ENCODE measurements around the gene FSTL4. TPM values are rescaled to one million over a fixed set of nuclear protein-coding genes. Genes with fewer than 3 reads are reported as not detected.
A peak's percentile ranks its signal among the peaks of the same experiment; 100 is the strongest.

The FSTL4 gene
- polyA plus RNA-seq, 3 donors from 2014 or later, result not detected

DNA sequence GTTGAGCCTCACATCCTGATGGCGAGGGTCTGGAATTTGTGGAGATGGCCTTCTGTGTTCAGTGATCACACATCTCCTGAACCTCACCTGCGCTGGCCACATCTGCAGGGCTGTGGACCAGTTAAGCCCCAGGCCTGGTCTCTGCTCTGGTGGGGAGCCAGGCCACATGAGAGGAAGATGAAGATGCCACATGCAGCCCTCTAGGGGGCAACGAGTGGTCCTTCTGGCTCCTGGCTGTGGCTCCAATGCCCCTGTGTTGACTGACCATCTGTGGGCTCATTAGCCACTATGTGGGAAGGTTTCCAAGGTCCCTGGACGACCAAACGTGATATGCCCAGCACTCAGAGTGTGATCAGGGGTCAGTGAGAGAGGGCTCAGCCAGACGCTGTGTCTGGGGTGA is 357.5 kb downstream of the FSTL4 start:
- H3K27me3 Mint-ChIP-seq (ENCODE audit: low read depth in 3 of 3), result peaks cover 5 to 11% (median 5%) of the 10 kb centered on the region in 3 donors
- H3K9me3 Mint-ChIP-seq, result no peaks in the 10 kb centered on the region
- H3K27ac Mint-ChIP-seq, result peak overlapping the region in 1 of 6 donors; percentile 67
- no peaks in the 10 kb centered on the region for H3K4me1 Mint-ChIP-seq
- no peaks in the 10 kb centered on the region for H3K36me3 Mint-ChIP-seq
- no peak for DNase-seq
- no peak overlapping the region for H3K4me3 Mint-ChIP-seq

GRCh38 chr5:133253671-133254070 is 358.7 kb downstream of the FSTL4 start:
- H3K9me3 Mint-ChIP-seq, result no peaks in the 10 kb centered on the region
- no peak for DNase-seq
- no peaks in the 10 kb centered on the region for H3K4me1 Mint-ChIP-seq
- no peak overlapping the region for H3K4me3 Mint-ChIP-seq
- H3K27ac Mint-ChIP-seq, result no peak overlapping the region
- no peaks in the 10 kb centered on the region for H3K36me3 Mint-ChIP-seq
- peaks cover 4 to 8% (median 4%) of the 10 kb centered on the region in 3 donors for H3K27me3 Mint-ChIP-seq (ENCODE audit: low read depth in 3 of 3)

- no peaks in the 10 kb centered on the region for H3K9me3 Mint-ChIP-seq
- no peaks in the 10 kb centered on the region for H3K36me3 Mint-ChIP-seq
- H3K4me1 Mint-ChIP-seq, result no peaks in the 10 kb centered on the region
- no peak overlapping the region for H3K27ac Mint-ChIP-seq
- no peak for DNase-seq
- H3K4me3 Mint-ChIP-seq, result no peak overlapping the region
- peaks cover 3 to 8% (median 4%) of the 10 kb centered on the region in 3 donors for H3K27me3 Mint-ChIP-seq (ENCODE audit: low read depth in 3 of 3)
These were observed 359.3 kb downstream of the FSTL4 start for GRCh38 chr5:133253070-133253469.

GRCh38 chr5:133252133-133252480 is 360.2 kb downstream of the FSTL4 start:
- no peak overlapping the region for H3K4me3 Mint-ChIP-seq
- H3K4me1 Mint-ChIP-seq, result no peaks in the 10 kb centered on the region
- H3K36me3 Mint-ChIP-seq, result no peaks in the 10 kb centered on the region
- DNase-seq, result no peak
- peaks cover 0 to 8% (median 4%) of the 10 kb centered on the region in 3 donors for H3K27me3 Mint-ChIP-seq (ENCODE audit: low read depth in 3 of 3)
- H3K27ac Mint-ChIP-seq, result no peak overlapping the region
- H3K9me3 Mint-ChIP-seq, result no peaks in the 10 kb centered on the region

DNA sequence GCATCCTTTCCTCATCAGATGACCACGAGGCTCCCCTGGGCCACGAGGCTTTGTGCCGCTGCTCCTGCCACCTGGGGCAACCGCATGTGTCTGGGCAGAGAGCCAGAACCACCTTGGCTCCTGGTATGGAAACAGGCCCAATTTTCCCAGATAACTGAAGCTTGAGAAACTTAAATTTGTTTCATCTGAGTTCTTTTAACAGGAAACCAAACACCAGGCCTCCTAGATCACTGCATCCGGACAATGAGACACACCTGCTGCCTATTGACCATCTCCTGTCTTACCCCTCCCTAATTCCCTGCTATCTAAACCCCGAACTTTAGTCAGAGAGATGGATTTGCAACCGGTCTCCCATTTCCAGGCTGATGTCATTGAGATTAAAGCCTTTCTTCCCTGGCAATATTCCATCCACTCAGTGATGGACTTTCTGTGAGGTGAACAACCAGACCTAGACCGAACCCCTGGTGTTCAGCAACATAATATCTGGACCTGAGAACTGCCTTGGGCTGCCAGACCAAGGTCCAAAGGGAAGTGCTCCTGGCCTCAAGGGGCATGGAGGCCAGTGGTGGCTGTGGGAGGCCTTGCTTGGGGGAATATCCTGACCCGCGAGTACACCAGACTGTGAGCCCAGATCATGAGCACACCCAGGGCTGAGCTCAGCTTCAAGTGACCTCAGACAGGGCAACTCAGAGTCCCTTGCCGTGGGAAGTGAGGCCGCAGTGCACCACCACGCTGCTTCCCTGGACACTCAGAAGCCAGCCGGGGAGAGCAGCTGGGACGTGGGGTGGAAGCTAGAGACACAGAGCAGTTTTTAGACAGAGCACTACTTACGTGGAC is 360.8 kb downstream of the FSTL4 start:
- no peaks in the 10 kb centered on the region for H3K9me3 Mint-ChIP-seq
- H3K4me1 Mint-ChIP-seq, result no peaks in the 10 kb centered on the region
- peaks cover 0 to 8% (median 4%) of the 10 kb centered on the region in 3 donors for H3K27me3 Mint-ChIP-seq (ENCODE audit: low read depth in 3 of 3)

DNA sequence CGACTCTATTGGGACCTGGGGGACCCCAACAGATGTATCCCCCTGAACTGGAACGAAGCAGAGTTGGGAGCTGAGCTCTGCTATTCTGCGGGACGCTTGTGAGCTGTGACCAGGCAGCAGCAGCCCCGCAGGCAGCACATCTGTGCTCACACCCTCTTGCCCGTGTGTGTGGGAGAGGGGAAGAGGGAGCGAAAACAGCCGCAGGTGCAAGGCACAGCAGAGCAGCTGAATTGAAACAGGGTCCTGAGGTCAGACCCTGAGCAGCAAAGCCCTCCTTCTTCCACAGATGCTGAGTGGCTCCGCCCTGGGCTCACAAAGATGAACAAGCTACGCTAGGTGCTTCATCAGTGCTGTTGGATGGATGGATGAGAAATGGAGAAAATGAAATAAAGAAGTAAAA is 361.8 kb downstream of the FSTL4 start:
- Mint-ChIP-seq H3K27me3 (ENCODE audit: low read depth in 3 of 3) (peaks cover 0 to 8% (median 4%) of the 10 kb centered on the region in 3 donors), H3K27ac (no peak overlapping the region), H3K9me3 (no peaks in the 10 kb centered on the region), H3K4me1 (no peaks in the 10 kb centered on the region), H3K36me3 (no peaks in the 10 kb centered on the region), H3K4me3 (no peak overlapping the region)
- DNase-seq, result no peak

More for the DNA sequence above, 360.8 kb downstream of the FSTL4 start:
- no peak for DNase-seq
- Mint-ChIP-seq H3K27ac (no peak overlapping the region), H3K36me3 (no peaks in the 10 kb centered on the region), H3K4me3 (no peak overlapping the region)

GRCh38 chr5:133249593-133249992 is 362.7 kb downstream of the FSTL4 start:
- DNase-seq, result no peak
- H3K27me3 Mint-ChIP-seq (ENCODE audit: low read depth in 3 of 3), result peaks cover 0 to 8% (median 4%) of the 10 kb centered on the region in 3 donors
- H3K27ac Mint-ChIP-seq, result no peak overlapping the region
- no peaks in the 10 kb centered on the region for H3K9me3 Mint-ChIP-seq
- no peaks in the 10 kb centered on the region for H3K4me1 Mint-ChIP-seq
- H3K36me3 Mint-ChIP-seq, result no peaks in the 10 kb centered on the region
- no peak overlapping the region for H3K4me3 Mint-ChIP-seq

- Mint-ChIP-seq H3K9me3 (no peaks in the 10 kb centered on the region), H3K36me3 (no peaks in the 10 kb centered on the region), H3K4me1 (no peaks in the 10 kb centered on the region), H3K27me3 (ENCODE audit: low read depth in 3 of 3) (peaks cover 0 to 8% (median 2%) of the 10 kb centered on the region in 3 donors), H3K27ac (no peak overlapping the region), H3K4me3 (no peak overlapping the region)
- DNase-seq, result no peak
These were observed 364.3 kb downstream of the FSTL4 start for GRCh38 chr5:133247881-133248624.

DNA sequence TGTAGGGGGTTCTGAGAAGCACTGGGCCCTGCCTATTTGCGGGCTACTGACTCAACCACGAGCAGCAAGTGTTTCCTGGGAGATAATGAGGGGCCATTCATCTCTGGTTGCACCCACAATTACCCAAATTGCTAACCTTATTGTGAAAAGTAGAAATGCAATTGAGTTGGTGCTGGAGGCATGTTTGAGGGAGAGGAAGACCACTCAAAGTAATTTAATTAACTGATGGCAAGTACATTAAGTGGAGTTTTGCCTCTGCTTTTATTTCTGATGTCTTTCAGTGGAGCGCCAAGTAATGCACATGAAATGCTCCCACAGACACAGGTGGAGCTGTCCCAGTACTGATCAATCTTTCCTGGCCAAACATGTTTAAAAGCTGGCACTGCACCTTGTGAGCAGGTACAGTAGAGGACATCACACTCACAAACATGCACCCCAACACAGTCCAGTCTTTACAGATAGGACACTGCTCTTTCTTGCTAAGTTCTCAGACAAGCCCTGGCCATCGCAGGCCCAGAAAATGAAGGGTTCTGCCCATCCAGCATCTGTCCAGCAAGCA is 365.1 kb downstream of the FSTL4 start:
- no peaks in the 10 kb centered on the region for H3K36me3 Mint-ChIP-seq
- no peaks in the 10 kb centered on the region for H3K4me1 Mint-ChIP-seq
- DNase-seq, result no peak
- H3K27ac Mint-ChIP-seq, result no peak overlapping the region
- no peaks in the 10 kb centered on the region for H3K9me3 Mint-ChIP-seq
- peaks cover 0 to 8% (median 2%) of the 10 kb centered on the region in 3 donors for H3K27me3 Mint-ChIP-seq (ENCODE audit: low read depth in 3 of 3)
- no peak overlapping the region for H3K4me3 Mint-ChIP-seq

DNA sequence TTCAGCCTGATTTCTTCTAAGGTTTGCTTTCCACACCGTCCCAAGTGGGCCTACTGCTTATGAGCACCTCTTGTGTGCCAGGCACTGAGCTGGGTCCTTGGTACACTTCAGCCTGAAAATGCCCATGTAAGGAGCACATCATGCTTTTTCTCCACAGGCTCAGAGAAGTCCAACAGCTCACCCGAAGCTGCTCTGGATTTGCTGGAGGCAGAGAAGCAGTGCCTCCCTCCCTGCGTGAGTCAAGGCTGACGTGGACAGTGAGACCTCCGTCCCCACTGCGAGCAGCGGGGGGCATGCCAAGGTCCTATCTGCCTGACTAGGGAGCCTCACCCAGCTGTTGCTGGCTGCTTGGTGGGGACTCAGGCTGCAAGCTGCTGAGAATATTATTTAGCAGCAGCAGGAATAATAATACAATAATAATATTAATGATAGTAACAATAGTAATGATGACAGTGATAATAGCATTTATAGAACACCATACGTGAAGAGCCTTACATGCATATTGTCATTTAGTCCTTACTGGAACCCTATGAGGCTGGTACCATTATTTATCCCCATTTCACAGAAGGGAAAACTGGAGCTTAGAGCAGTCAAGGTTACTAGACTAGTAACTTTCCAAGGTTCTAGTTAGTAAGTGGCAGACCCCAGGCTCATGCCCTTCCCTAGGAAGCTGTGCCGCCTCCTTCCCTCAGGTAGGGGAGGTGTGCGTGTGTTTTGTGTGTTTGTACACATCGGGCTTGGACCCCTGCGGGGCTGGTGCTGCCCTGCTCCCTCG is 365.8 kb downstream of the FSTL4 start:
- Mint-ChIP-seq H3K27me3 (ENCODE audit: low read depth in 3 of 3) (peaks cover 0 to 8% (median 2%) of the 10 kb centered on the region in 3 donors), H3K9me3 (no peaks in the 10 kb centered on the region), H3K36me3 (no peaks in the 10 kb centered on the region), H3K27ac (no peak overlapping the region), H3K4me3 (no peak overlapping the region), H3K4me1 (no peaks in the 10 kb centered on the region)
- no peak for DNase-seq

- Mint-ChIP-seq H3K27ac (no peak overlapping the region), H3K36me3 (no peaks in the 10 kb centered on the region), H3K4me1 (no peaks in the 10 kb centered on the region), H3K4me3 (no peak overlapping the region), H3K27me3 (ENCODE audit: low read depth in 3 of 3) (peaks cover 0 to 4% (median 2%) of the 10 kb centered on the region in 3 donors), H3K9me3 (no peaks in the 10 kb centered on the region)
- no peak for DNase-seq
These were observed 366.3 kb downstream of the FSTL4 start for GRCh38 chr5:133246053-133246370.

DNA sequence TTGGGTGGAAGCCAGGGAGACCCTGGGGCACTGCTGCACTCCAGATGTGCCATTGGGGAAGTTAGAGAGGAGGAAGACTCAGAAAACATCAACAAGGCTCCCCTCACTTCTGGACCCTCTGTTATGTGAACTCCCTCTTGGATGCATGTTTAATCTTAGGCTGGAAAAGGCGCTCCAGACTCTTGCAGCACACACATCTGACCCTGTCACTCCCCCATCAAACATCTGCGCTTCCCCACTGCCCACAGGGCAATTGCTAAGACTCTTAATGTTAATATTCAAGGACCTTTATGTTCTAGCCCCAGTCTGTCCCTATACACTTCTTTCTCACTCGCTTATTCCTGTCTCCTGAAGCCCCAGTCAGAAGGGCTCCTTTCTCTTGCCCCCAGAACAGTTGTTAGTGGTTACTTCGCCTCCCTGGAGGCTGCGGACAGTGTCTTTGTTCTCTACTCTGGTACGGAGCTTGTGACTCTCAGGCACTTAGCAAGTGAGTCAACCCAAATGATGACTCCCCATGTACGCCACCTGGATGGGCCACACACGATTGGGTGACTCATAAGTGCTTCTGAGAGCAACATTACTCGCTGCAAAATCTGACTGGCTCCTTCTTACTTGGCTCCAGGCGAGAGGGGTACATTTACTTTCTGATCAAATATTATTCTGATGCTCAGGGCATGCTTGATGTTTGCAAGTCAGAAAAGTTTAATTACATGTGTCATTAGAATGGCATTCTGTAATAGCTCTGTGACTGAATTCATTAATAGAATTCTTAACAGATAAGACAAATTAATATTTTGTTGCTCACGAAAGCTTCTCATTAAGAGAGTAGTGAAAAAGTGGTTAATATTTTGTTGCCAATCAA is 366.9 kb downstream of the FSTL4 start:
- peaks cover 0 to 3% (median 0%) of the 10 kb centered on the region in 3 donors for H3K27me3 Mint-ChIP-seq (ENCODE audit: low read depth in 3 of 3)
- H3K36me3 Mint-ChIP-seq, result no peaks in the 10 kb centered on the region
- H3K4me1 Mint-ChIP-seq, result no peaks in the 10 kb centered on the region
- no peaks in the 10 kb centered on the region for H3K9me3 Mint-ChIP-seq
- H3K4me3 Mint-ChIP-seq, result no peak overlapping the region
- no peak overlapping the region for H3K27ac Mint-ChIP-seq
- no peak for DNase-seq

GRCh38 chr5:133244242-133244641 is 368.1 kb downstream of the FSTL4 start:
- Mint-ChIP-seq H3K36me3 (no peaks in the 10 kb centered on the region), H3K27ac (no peak overlapping the region), H3K4me3 (no peak overlapping the region), H3K27me3 (ENCODE audit: low read depth in 3 of 3) (no peaks in the 10 kb centered on the region), H3K9me3 (no peaks in the 10 kb centered on the region), H3K4me1 (no peaks in the 10 kb centered on the region)
- no peak for DNase-seq
